Endothelial cell of umbilical vein (primary cell): ENCODE measurements around the gene NCL.

Experiments
- CTCF ChIP-seq, 2 donors: IDR thresholded peaks; 1 replicate in 1 of 2; 2 replicates in 1 of 2; pipeline ENCODE4 v1.5.1; 2011; ENCODE audit warnings: low read length in 2 of 2, mild to moderate bottlenecking in 2 of 2, moderate library complexity in 2 of 2, control low read depth in 1 of 2, inconsistent platforms in 1 of 2, low read depth in 1 of 2; ENCODE audit not compliant: insufficient read depth in 1 of 2; ENCODE audit errors: extremely low read depth in 1 of 2
- EZH2 ChIP-seq: IDR thresholded peaks from 2 replicates; pipeline ENCODE4 v1.6.1; 2012; ENCODE audit warnings: borderline replicate concordance, low read depth, mild to moderate bottlenecking, moderate library complexity, low read length, inconsistent platforms; ENCODE audit not compliant: severe bottlenecking
- JUN ChIP-seq: IDR thresholded peaks from 2 replicates; pipeline ENCODE4 v1.6.1; 2011; ENCODE audit warnings: borderline replicate concordance, low read depth; ENCODE audit not compliant: insufficient read length, insufficient read depth
- POLR2A ChIP-seq: IDR thresholded peaks from 2 replicates; pipeline ENCODE4 v1.6.1; 2012; ENCODE audit warnings: low read depth, mild to moderate bottlenecking, control low read depth, low read length
- TF ChIP-seq, protein P1 (sequence below): IDR thresholded peaks from 2 replicates; pipeline ENCODE4 v1.6.1; 2011; ENCODE audit not compliant: insufficient read depth, insufficient read length

DNA sequence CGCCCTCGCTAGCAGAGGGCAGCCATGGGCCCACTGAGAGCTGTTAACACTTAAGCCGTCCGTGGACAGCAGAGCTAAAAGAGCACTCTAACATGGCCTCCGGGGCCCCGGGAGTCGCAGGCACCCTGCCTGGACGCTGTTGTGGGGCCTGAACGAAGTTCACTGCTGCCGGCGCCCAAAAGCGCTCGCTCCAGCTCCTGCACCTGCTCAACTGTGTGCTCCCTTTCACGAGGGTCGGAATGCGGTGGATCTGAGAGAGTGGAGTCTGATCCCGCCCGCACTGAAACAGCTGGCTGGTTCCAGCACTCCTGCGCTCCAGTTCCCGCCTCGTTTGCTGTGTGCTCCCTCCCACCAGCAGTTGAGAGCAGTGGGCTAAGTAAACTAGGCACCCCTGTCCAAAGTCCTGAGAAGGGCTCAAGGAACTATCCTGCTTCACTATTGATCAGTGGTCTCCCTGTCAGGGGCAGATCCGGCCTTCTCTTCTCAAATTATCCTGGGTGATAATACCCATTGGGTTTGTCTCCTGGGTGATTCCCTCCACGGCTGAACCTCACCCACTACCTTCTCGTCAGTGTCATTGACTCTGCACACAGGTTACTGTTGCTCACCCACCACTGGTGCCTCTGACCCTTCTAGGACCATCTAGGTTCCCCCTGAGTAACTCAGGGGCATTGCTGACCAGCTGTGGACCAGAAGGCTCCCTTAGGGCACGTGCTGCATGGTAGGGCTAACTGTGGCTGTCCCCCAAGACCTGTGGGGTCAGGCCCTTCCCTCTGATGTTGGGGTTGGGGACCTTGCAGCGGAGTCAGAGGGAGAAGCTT, 45.3 kb downstream of the NCL start:
- no peak for TF ChIP-seq JUN
- TF ChIP-seq CTCF (IDR thresholded peaks at IDR 0.05; ENCODE audit: extremely low read depth in 1 of 2, insufficient read depth in 1 of 2, low read depth in 1 of 2, low read length in 2 of 2): no peak
- no peak for TF ChIP-seq EZH2
- TF ChIP-seq, protein P1, sequence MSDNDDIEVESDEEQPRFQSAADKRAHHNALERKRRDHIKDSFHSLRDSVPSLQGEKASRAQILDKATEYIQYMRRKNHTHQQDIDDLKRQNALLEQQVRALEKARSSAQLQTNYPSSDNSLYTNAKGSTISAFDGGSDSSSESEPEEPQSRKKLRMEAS: no peak
- TF ChIP-seq POLR2A: no peak
